NCI-H345 treated with DMSO at 0.1 percent for 48 hours (cell line): ENCODE measurements around the gene CUX1.
"Not testable (repeated sequence)": the region's sequence is repeated elsewhere in the genome, so short reads cannot be mapped to it uniquely, and the experiment has no call there.

Experiments
- DNase-seq: peaks from one replicate; lab custom pipeline; 2025; ENCODE audit not compliant: unreplicated experiment; lab: John Stamatoyannopoulos, UW

The CUX1 gene

GRCh38 chr7:102203218-102203617 lies 385.8 kb downstream of the CUX1 start:
- DNase-seq: no peak

GRCh38 chr7:102204212-102204611 lies 386.8 kb downstream of the CUX1 start:
- DNase-seq: no peak

- DNase-seq: no peak
Observed at GRCh38 chr7:102205915-102206314, 388.5 kb downstream of the CUX1 start.

- no peak for DNase-seq
Observed at GRCh38 chr7:102208826-102209225, 391.4 kb downstream of the CUX1 start.

- DNase-seq: no peak
Observed at GRCh38 chr7:102210787-102211186, 393.4 kb downstream of the CUX1 start.

GRCh38 chr7:102211590-102212550 lies 394.4 kb downstream of the CUX1 start:
- DNase-seq: no peak

GRCh38 chr7:102214477-102215072 lies 397.1 kb downstream of the CUX1 start:
- no peak for DNase-seq

GRCh38 chr7:102215256-102215655 lies 397.8 kb downstream of the CUX1 start:
- no peak for DNase-seq

GRCh38 chr7:102215711-102216110 lies 398.3 kb downstream of the CUX1 start:
- no peak for DNase-seq

- no peak for DNase-seq
Observed at GRCh38 chr7:102216573-102217314, 399.3 kb downstream of the CUX1 start.

- DNase-seq: no peak
Observed at GRCh38 chr7:102220229-102220850, 402.9 kb downstream of the CUX1 start.

GRCh38 chr7:102220960-102221800 lies 403.8 kb downstream of the CUX1 start:
- no peak for DNase-seq

GRCh38 chr7:102221961-102222360 lies 404.5 kb downstream of the CUX1 start:
- DNase-seq: no peak

- DNase-seq: no peak
Observed at GRCh38 chr7:102222445-102222844, 405.0 kb downstream of the CUX1 start.

GRCh38 chr7:102223184-102223583 lies 405.8 kb downstream of the CUX1 start:
- DNase-seq: no peak

- DNase-seq: no peak
Observed at GRCh38 chr7:102225025-102225424, 407.6 kb downstream of the CUX1 start.

- DNase-seq: no peak
Observed at GRCh38 chr7:102227371-102227770, 409.9 kb downstream of the CUX1 start.

GRCh38 chr7:102228935-102229334 lies 411.5 kb downstream of the CUX1 start:
- DNase-seq: no peak

GRCh38 chr7:102230162-102230561 lies 412.7 kb downstream of the CUX1 start:
- not testable (repeated sequence) for DNase-seq

GRCh38 chr7:102230593-102230992 lies 413.2 kb downstream of the CUX1 start:
- no peak for DNase-seq
